ENCODE data around the gene PTRH1. TPM values are rescaled to one million over a fixed set of nuclear protein-coding genes. Genes with fewer than 3 reads are reported as not detected.

The PTRH1 gene
- total RNA-seq, 1 experiment from 2014 or later, result 8.7 TPM

- no peaks in the 10 kb centered on the region for H3K36me3 ChIP-seq (ENCODE audit: control insufficient read depth, insufficient read depth, low read length)
- peaks cover 18% of the 10 kb centered on the region for H3K27me3 Mint-ChIP-seq (ENCODE audit: insufficient read depth, unreplicated experiment)
- no peaks in the 10 kb centered on the region for H3K9me3 ChIP-seq
- H3K27me3 ChIP-seq (replicated peaks; ENCODE audit: control insufficient read depth, insufficient read depth, low read length), result peaks cover 2% of the 10 kb centered on the region
- H3K9me3 Mint-ChIP-seq (ENCODE audit: unreplicated experiment), result no peaks in the 10 kb centered on the region
- CTCF ChIA-PET, result interaction anchor here (0.5 kb wide), 1 partner anchor 19 kb away, joined by 4 read pairs; no protein-coding TSS in a partner anchor
- intact Hi-C loops (cut with micrococcal nuclease; ENCODE audit: unreplicated experiment), result no loop called here
- POLR2A ChIA-PET, result interaction anchor here (0.7 kb wide), 1 partner anchor 15 kb away, joined by 5 read pairs; no protein-coding TSS in a partner anchor
- H3K4me1 Mint-ChIP-seq (ENCODE audit: low read depth, unreplicated experiment), result no peaks in the 10 kb centered on the region
- H3K36me3 Mint-ChIP-seq (ENCODE audit: insufficient read depth, unreplicated experiment), result peaks cover 5% of the 10 kb centered on the region
- TF ChIP-seq CTCF (IDR thresholded peaks at IDR 0.05; ENCODE audit: insufficient read depth in 1 of 2, low read depth in 1 of 2, low read length in 1 of 2, severe bottlenecking in 1 of 2, unreplicated experiment in 1 of 2), result no peak
- no peak overlapping the region for H3K27ac Mint-ChIP-seq (ENCODE audit: unreplicated experiment)
- H3K4me3 ChIP-seq (ENCODE audit: low read depth, low read length), result no peak overlapping the region
- DNase-seq, result no peak
- 0 out of 2 replicates have a peak, but pooled peaks cover 3% of the 10 kb centered on the region for H3K4me1 ChIP-seq
- no TSS peak for BruUV-seq (replicated peaks)
- H3K4me3 Mint-ChIP-seq (ENCODE audit: unreplicated experiment), result no peak overlapping the region
These were observed 40.8 kb upstream of the PTRH1 start for GRCh38 chr9:127756233-127756632.

GRCh38 chr9:127755061-127756060 lies 39.9 kb upstream of the PTRH1 start:
- intact Hi-C loops (cut with micrococcal nuclease; ENCODE audit: unreplicated experiment), result no loop called here
- no peak overlapping the region for H3K4me3 Mint-ChIP-seq (ENCODE audit: unreplicated experiment)
- no peak overlapping the region for H3K27ac Mint-ChIP-seq (ENCODE audit: unreplicated experiment)
- H3K9me3 Mint-ChIP-seq (ENCODE audit: unreplicated experiment), result no peaks in the 10 kb centered on the region
- Histone ChIP-seq H3K4me1 (0 out of 2 replicates have a peak, but pooled peaks cover 3% of the 10 kb centered on the region), H3K9me3 (no peaks in the 10 kb centered on the region), H3K27me3 (replicated peaks; ENCODE audit: control insufficient read depth, insufficient read depth, low read length) (peaks cover 2% of the 10 kb centered on the region), H3K36me3 (ENCODE audit: control insufficient read depth, insufficient read depth, low read length) (no peaks in the 10 kb centered on the region), H3K4me3 (ENCODE audit: low read depth, low read length) (peak overlapping the region; percentile 14)
- ChIA-PET POLR2A (no interaction called here), CTCF (interaction anchor here (2.8 kb wide), 1 partner anchor 21 kb away, joined by 10 read pairs; the partner anchor contains the start of gene TOR2A)
- DNase-seq, result no peak
- H3K4me1 Mint-ChIP-seq (ENCODE audit: low read depth, unreplicated experiment), result no peaks in the 10 kb centered on the region
- peaks cover 5% of the 10 kb centered on the region for H3K36me3 Mint-ChIP-seq (ENCODE audit: insufficient read depth, unreplicated experiment)
- H3K27me3 Mint-ChIP-seq (ENCODE audit: insufficient read depth, unreplicated experiment), result peaks cover 18% of the 10 kb centered on the region
- no TSS peak for BruUV-seq (replicated peaks)
- TF ChIP-seq CTCF (IDR thresholded peaks at IDR 0.05; ENCODE audit: insufficient read depth in 1 of 2, low read depth in 1 of 2, low read length in 1 of 2, severe bottlenecking in 1 of 2, unreplicated experiment in 1 of 2), result no peak

GRCh38 chr9:127754099-127755060 lies 38.9 kb upstream of the PTRH1 start:
- Mint-ChIP-seq H3K36me3 (ENCODE audit: insufficient read depth, unreplicated experiment) (peaks cover 5% of the 10 kb centered on the region), H3K27me3 (ENCODE audit: insufficient read depth, unreplicated experiment) (peaks cover 18% of the 10 kb centered on the region), H3K4me1 (ENCODE audit: low read depth, unreplicated experiment) (no peaks in the 10 kb centered on the region), H3K27ac (ENCODE audit: unreplicated experiment) (no peak overlapping the region), H3K9me3 (ENCODE audit: unreplicated experiment) (no peaks in the 10 kb centered on the region), H3K4me3 (ENCODE audit: unreplicated experiment) (peak overlapping the region; percentile 24)
- 0 out of 2 replicates have a peak, but pooled peaks cover 3% of the 10 kb centered on the region for H3K4me1 ChIP-seq
- ChIA-PET CTCF (interaction anchor here (2.8 kb wide), 1 partner anchor 20 kb away, joined by 10 read pairs; the partner anchor contains the start of gene TOR2A), POLR2A (no interaction called here)
- TF ChIP-seq CTCF (IDR thresholded peaks at IDR 0.05; ENCODE audit: insufficient read depth in 1 of 2, low read depth in 1 of 2, low read length in 1 of 2, severe bottlenecking in 1 of 2, unreplicated experiment in 1 of 2), result no peak
- peak overlapping the region; percentile 14 for H3K4me3 ChIP-seq (ENCODE audit: low read depth, low read length)
- intact Hi-C loops (cut with micrococcal nuclease; ENCODE audit: unreplicated experiment), result no loop called here
- BruUV-seq (replicated peaks), result no TSS peak
- H3K9me3 ChIP-seq, result no peaks in the 10 kb centered on the region
- peaks cover 2% of the 10 kb centered on the region for H3K27me3 ChIP-seq (replicated peaks; ENCODE audit: control insufficient read depth, insufficient read depth, low read length)
- DNase-seq, result no peak
- no peaks in the 10 kb centered on the region for H3K36me3 ChIP-seq (ENCODE audit: control insufficient read depth, insufficient read depth, low read length)

Data from Caco-2 (cell line).